ELF-1 (cell line): ENCODE measurements around the gene AGBL5.
A peak's percentile ranks its signal among the peaks of the same experiment; 100 is the strongest.

Experiments used
- DNase-seq: peaks from one replicate; pipeline ENCODE4 v3.0.0-alpha.2; 2016; ENCODE audit warnings: low read depth, low spot score

Gene AGBL5

DNA sequence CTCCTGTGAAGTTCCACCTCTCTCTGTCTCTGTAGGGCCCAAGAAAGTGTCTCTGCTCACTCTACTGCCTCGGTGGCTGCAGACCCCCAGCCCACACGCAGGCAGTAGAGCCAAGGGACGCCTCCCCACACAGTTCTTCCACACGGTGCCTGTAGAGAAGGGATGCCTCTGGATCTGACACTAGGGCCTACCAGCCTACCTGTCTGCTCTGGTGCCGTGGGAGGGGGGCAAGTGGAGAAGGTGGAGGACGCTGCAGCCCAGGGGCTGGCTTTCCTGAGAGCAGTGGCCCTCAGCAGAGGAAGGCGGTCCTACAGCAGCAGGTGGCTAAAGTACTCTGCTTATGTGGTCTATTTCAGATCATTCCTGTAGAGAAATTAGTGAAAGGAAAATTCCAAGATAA, 27.7 kb upstream of the AGBL5 start:
- no peak for DNase-seq

DNA sequence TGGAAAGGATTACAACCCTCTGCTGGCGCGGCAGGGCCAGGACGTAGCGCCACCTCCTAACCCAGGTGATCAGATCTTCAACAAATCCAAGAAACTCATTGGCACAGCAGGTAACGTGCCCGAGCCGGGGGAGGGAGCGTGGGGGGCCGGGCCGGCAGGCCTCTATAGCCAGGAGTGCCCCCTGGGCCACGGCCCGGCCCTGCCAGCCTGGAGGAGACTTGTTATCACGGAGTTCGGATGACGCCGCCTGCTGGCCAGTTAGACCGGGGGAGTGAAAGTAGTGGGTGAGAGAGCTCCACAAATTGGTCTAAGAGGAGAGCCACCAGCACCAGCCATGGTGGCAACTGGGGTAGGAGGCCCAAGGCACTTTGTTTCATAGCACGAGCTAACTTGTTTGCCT, 27.3 kb upstream of the AGBL5 start:
- DNase-seq: peak; percentile 57

DNA sequence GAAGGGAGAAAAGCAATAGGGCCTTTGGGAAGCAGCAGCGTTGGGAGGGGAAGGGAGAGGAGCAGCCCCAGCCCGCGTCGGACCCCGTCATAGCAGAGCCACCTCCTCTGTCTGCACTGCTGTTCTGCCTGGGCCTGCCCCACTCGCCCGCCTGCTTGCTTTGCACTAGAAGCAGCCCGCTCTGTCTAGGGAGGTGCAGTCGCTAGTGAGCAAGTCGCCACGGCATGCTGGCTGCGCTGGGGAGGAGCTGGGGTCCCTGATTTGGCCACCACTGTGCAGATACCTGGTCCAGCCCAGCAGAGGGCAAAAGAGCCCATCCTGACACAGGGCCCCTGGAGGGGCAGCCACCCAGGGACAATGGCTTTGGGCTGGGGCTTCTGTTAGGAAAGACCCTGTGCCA, 26.7 kb upstream of the AGBL5 start:
- DNase-seq: peak; percentile 23

DNA sequence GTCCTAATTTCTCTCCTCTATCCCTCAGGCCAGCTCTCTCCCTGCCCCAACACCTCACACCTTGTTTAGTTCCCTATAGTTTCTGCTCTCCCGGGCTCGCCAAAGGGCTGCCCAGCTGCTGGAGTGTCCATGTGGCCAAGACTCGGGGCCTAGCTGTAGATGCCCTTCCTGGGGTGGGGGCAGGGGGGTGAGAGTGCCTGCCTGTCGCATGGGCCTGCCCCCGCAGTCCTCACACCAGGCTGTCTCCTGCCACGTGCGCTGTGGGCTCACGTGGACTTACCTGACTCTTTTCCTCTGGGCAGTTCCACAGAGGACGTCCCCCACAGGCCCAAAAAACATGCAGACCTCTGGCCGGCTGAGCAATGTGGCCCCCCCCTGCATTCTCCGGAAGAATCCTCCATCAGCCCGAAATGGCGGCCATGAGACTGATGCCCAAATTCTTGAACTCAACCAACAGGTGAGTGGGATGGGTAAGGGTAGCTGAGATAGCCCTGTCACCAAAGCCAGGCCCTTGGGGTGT, 26.1 kb upstream of the AGBL5 start:
- no peak for DNase-seq

DNA sequence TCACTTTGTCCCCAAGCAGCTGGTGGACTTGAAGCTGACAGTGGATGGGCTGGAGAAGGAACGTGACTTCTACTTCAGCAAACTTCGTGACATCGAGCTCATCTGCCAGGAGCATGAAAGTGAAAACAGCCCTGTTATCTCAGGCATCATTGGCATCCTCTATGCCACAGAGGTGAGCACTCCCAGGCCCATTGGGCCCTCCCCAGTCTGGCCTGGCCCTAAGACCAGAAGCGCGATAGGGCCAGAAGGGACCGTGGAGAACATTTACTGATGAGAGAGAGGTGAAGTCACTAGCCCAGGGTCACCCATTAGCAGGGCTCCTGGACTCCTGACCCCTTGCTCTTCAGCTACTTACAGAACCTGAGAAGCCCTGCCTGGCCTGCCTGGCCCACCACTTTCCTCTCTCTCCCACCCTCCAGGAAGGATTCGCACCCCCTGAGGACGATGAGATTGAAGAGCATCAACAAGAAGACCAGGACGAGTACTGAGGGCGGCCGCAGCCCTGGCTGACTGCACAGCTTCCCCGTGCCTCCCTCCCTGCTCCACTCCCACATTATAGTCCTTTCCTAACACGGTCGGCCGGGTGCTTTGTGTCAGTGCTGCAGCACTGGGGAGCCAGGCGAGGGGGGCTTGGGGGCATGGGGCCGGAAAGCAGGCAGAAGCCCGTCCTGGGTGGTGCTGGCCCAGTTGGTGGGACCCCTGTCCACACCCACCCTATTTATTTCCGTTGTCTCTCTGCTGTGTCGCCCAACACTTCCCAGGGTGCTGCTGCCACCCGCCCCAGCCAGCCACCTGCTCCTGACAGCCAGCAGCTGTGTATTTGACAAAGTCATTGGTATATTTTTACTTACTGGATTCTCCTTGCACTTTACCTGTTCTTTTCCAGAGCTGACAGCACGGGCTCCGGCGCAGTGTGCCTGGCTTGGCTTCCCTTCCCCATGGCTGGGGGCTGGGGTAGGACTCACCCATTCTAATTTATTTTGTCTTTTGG, 25.3 kb upstream of the AGBL5 start:
- no peak for DNase-seq

DNA sequence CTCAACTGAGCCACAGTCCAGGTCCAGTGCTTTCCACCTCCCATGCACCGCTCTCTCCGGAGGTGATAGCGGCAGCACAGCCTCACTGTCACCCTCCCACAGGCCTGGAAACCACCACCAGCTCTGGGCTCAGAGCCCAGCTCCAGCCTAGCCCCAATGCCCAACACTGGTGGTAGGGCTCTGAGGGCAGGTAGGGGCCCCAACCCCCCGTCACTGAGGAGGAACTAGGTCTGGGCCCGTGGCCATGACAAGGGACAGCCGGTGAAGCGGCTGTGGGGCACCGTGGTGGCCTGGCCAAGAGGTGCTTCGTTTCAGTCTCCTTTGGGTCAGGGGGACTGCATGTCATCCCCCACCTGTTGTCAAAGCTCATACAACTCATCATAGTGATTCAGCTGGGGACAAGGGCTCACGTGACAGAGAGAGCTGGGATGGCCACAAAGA, 24.2 kb upstream of the AGBL5 start:
- no peak for DNase-seq

- no peak for DNase-seq
These were observed 22.4 kb upstream of the AGBL5 start for GRCh38 chr2:27029051-27029450.

- peak; percentile 87 for DNase-seq
These were observed 18.8 kb upstream of the AGBL5 start, which contains the start of gene TMEM214 for GRCh38 chr2:27032495-27033252. TSS of gene TMEM214 (plus strand) at chr2:27032965. CDS start at chr2:27033016, 51 bp downstream.

GRCh38 chr2:27033253-27033852, 18.1 kb upstream of the AGBL5 start:
- DNase-seq: no peak

GRCh38 chr2:27038012-27038411, 13.5 kb upstream of the AGBL5 start:
- DNase-seq: no peak

GRCh38 chr2:27038631-27039339, 12.7 kb upstream of the AGBL5 start:
- DNase-seq: no peak

GRCh38 chr2:27039426-27039825, 12.0 kb upstream of the AGBL5 start:
- no peak for DNase-seq

GRCh38 chr2:27039871-27040270, 11.6 kb upstream of the AGBL5 start:
- no peak for DNase-seq

GRCh38 chr2:27040282-27040681, 11.2 kb upstream of the AGBL5 start:
- no peak for DNase-seq

DNA sequence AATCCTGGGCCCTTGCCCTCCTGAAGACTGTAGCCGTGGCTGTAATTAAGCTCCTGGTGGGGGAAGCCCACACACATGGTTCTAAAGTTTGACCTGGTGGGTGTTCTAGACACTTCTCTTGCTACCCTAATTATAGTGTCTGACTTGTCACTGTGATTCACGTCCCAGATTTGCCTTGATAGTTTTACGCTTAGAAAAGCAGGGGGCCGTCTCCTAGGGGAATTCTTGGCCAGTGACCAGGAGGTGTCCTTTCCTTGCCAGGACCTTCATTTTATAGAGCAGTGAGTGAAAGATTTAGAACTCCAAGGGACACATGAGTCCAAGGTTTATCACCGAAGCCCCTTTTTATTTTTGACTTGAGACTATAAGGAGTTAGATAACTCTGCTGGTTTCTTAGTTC, 9.7 kb upstream of the AGBL5 start:
- no peak for DNase-seq

DNA sequence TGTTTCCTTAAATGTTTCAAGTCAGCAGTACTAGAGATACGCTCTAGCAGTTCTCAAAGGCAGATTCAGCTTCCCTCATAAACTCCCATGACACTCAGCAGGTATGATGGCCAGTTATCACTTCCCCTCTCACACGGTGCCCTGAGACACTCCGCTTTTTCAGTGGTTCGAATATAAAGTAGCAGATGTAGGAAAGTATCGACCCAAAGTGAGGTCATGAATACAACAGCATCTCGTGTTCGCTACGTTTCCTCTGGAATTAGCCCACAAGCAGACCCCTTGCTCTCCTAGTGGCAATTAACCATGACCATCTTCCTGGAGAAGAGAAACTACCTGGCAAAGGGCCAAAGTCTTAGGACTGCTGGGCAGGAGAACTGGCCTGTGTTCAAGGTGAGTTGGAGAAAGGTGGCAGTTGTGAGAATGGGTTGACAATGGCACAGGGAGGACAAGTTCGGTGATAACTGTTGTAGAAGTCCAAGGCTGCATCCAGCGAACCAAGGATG, 9.3 kb upstream of the AGBL5 start:
- no peak for DNase-seq

DNA sequence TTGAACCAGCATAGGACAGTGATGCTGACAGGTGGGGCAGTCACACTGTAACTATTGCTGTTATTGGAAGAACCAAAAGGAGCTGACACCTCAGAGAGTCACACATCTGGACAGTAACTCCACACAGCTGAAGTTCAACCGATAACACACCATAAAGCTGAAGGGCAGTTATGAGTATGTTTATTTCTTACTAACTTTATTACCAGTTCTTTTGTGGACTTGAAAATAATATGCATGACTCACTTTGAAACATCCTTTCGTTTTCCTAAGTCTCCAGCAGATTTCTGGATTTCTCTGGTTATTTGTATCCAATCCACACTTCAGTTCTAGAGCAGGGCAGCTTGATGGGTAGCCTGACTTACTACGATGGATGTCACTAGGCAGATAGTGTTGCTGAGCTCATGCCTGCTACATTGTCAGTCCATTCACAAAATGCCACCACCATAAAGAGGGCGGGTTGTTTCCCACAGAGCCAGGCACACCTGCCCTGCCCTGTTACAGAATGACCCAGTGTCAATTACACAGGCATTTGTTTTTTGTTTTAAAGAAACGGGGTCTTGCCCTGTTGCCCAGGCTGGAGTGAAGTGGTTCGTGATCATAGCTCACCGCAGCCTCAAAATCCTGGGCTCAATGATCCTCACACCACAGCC, 8.4 kb upstream of the AGBL5 start:
- no peak for DNase-seq

- no peak for DNase-seq
These were observed 1.8 kb upstream of the AGBL5 start for GRCh38 chr2:27049422-27050280.

DNA sequence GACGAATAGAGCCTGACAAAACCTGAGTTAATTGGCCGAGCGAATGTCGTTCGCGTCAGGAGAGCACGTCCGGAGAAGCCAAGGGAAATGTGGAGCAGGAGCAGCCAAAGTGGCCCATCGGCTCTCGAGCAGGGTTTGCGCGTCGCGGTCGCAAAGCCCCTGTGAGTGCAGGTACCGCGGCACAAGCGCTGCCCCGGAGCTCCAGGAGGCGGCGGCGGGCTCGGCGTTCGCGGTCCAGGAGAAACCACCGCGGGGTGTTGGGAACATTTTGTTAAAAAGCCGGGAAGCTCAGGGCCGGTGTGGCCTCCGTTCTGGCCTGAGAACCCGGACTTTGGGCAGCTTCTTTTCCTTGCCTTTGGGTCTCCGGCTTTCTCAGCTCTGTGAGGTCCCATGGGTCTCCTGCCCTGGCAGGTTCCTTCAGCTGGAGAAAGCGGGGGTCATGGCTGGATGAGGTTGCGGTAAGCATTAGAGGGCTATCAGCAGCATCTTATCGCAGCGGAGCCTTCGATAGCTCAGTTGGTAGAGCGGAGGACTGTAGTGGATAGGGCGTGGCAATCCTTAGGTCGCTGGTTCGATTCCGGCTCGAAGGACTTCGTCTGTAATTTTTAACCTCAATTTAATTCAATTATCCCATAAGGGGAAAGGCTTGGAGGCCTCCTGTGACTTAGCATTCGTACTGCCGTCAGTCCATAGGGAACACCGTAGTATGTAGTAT, 1.0 kb upstream of the AGBL5 start:
- peak; percentile 98 for DNase-seq
